K562 (cell line): ENCODE data around the gene KCNC3. TPM values are rescaled to one million over a fixed set of nuclear protein-coding genes. Genes with fewer than 3 reads are reported as not detected.

Experiments
- CREM ChIP-seq: IDR thresholded peaks from 2 replicates; pipeline ENCODE4 v1.6.1; 2014; ENCODE audit warnings: antibody characterized with exemption, low read depth
- CTBP1 ChIP-seq: fragments of 450-650 bp; IDR thresholded peaks from 2 replicates; pipeline ENCODE4 v1.6.1; 2016; ENCODE audit warnings: borderline replicate concordance
- E2F6 ChIP-seq, 2 experiments: IDR thresholded peaks; 2 replicates each; pipeline ENCODE4 v1.6.1; 2011; ENCODE audit warnings: borderline replicate concordance in 1 of 2, control low read depth in 1 of 2, low read depth in 1 of 2, low read length in 1 of 2, mild to moderate bottlenecking in 1 of 2, mixed read lengths in 1 of 2, moderate library complexity in 1 of 2; ENCODE audit not compliant: insufficient read depth in 1 of 2, insufficient read length in 1 of 2, poor library complexity in 1 of 2, severe bottlenecking in 1 of 2; ENCODE audit errors: extremely low read depth in 1 of 2
- E2F8 ChIP-seq: fragments of 450-650 bp; IDR thresholded peaks from 2 replicates; pipeline ENCODE4 v1.7.1; 2018; ENCODE audit warnings: mild to moderate bottlenecking, low read depth; ENCODE audit not compliant: partially characterized antibody
- HINFP ChIP-seq: fragments of 450-650 bp; conservative IDR thresholded peaks from 2 replicates; pipeline ENCODE4 v1.6.1; 2016; ENCODE audit warnings: missing genetic modification characterization, low read depth, mild to moderate bottlenecking, control low read depth, missing compliant biosample characterization
- JUNB ChIP-seq: fragments of 450-650 bp; formaldehyde crosslinking; conservative IDR thresholded peaks from 2 replicates; pipeline ENCODE4 v1.4.0; 2020; ENCODE audit warnings: mild to moderate bottlenecking
- MEF2A ChIP-seq: IDR thresholded peaks from 2 replicates; pipeline ENCODE4 v1.6.1; 2011; ENCODE audit warnings: low read depth, mild to moderate bottlenecking, low read length, moderate library complexity; ENCODE audit not compliant: control insufficient read depth
- NFRKB ChIP-seq: fragments of 450-650 bp; IDR thresholded peaks from 2 replicates; pipeline ENCODE4 v1.6.1; 2016; ENCODE audit warnings: low read depth
- PHF8 ChIP-seq: fragments of 200-600 bp; sonication (generic); IDR thresholded peaks from 2 replicates; pipeline ENCODE4 v1.6.1; 2012; ENCODE audit warnings: mixed run types, mild to moderate bottlenecking, inconsistent platforms, low read length, moderate library complexity, borderline replicate concordance
- RBFOX2 ChIP-seq: fragments of 200-400 bp; formaldehyde crosslinking; IDR thresholded peaks from 2 replicates; pipeline ENCODE4 v1.6.1; 2017; ENCODE audit warnings: low read depth, mild to moderate bottlenecking, low read length, moderate library complexity
- SPI1 ChIP-seq: IDR thresholded peaks from 2 replicates; pipeline ENCODE4 v1.6.1; 2011; ENCODE audit warnings: low read depth, low read length, control low read depth, borderline replicate concordance
- ZNF395 ChIP-seq: fragments of 200-800 bp; sonication (Bioruptor generic); IDR thresholded peaks from 2 replicates; pipeline ENCODE4 v1.6.1; 2017; ENCODE audit warnings: missing genetic modification characterization, missing compliant biosample characterization
- ZNF583 ChIP-seq: fragments of 250-450 bp; sonication (Bioruptor Pico); IDR thresholded peaks from 2 replicates; pipeline ENCODE4 v1.4.0; 2020
- ZNF695 ChIP-seq: fragments of 450-650 bp; formaldehyde crosslinking; IDR thresholded peaks from 2 replicates; pipeline ENCODE4 v1.4.0; 2020; ENCODE audit warnings: mild to moderate bottlenecking, moderate library complexity
- ZNF785 ChIP-seq: fragments of 250-450 bp; sonication (Bioruptor Pico); IDR thresholded peaks from 2 replicates; pipeline ENCODE4 v1.4.0; 2020; ENCODE audit warnings: mild to moderate bottlenecking
- ZNF830 ChIP-seq: fragments of 250-450 bp; sonication (Bioruptor Pico); IDR thresholded peaks from 2 replicates; pipeline ENCODE4 v1.5.0; 2021; ENCODE audit warnings: mild to moderate bottlenecking
- polyA plus RNA-seq, 8 experiments: library from polyadenylated mRNA; depleted of rRNA in 4 of 8; stranded (reverse) in 5 of 8; unstranded in 3 of 8; fragments of >200 nt; fragmentation: Nextera tagmentation in 2 of 8; fragmentation: Illumina TruSeq in 1 of 8; extraction: Ambion mirVana in 2 of 8; extraction: Trizol in 1 of 8; gene quantifications; 2 replicates each; pipeline versions ENCODE4 v1.2.1 to v1.2.3, GENCODE V29; 2011 to 2014; ENCODE audit warnings: inconsistent platforms in 1 of 8, missing spikeins in 1 of 8
- total RNA-seq, 7 experiments: library from RNA; depleted of rRNA in 6 of 7; stranded (reverse); fragments of >200 nt in 6 of 7; fragmentation: Illumina TruSeq in 2 of 7; extraction: Trizol in 2 of 7; gene quantifications; 2 replicates each; pipeline versions ENCODE4 v1.2.1 to v1.2.3, GENCODE V29; 2011 to 2021; ENCODE audit warnings: low replicate concordance in 1 of 7
- TF ChIP-seq, protein P1 (sequence below): fragments of 250-450 bp; sonication (Bioruptor Pico); IDR thresholded peaks from 2 replicates; pipeline ENCODE4 v1.5.1; 2021; ENCODE audit warnings: mild to moderate bottlenecking

KCNC3 gene
- total and polyA plus RNA-seq, 9 of the 15 experiments (the other 6 are each of a cell fraction or from before 2014, with no cell fraction given), result 0.03 to 26.2 (median 2.0) TPM

DNA sequence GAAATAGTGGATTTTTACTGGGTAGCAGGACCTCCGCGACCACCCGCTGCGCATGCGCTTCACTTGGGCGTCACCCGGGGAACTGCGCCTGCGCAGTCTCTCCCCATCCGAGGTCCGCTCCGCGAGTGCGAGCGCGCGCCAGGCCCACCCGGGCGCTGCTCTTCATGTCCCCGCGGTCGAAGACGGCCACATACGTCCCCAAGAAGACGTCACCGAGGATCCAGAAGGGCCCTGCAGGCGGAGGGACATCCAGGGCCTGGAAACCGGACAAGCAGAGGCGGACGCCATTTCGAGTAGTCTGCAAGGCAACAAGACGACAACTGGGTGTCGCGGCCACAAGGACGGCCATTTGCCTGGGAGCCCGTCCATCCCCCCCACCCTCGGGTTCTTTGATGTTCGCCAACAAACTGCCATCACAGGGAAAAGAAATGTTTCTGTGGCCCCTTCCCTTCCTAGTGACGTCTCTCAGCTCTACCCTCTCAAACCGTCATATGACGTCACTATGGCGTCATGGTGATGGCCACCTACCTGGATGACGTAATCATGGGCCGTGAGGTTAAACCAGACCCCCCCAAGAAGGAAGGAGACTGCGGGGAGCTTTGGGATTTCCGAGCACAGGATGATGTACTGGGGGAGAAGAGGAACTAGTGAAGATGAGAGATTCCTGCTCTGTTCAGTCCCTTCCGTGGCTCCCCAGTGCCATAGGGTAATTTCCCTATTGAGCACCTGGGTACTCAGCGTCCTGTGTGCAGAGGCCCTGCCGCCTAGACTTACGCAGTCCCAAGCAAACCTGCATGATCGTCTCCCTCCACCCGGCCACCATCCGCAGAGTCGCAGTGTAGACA lies 29.5 kb upstream of the KCNC3 start (continued):
- TF ChIP-seq E2F6 (IDR thresholded peaks at IDR 0.05; ENCODE audit: borderline replicate concordance in 1 of 2, extremely low read depth in 1 of 2, insufficient read depth in 1 of 2, insufficient read length in 1 of 2, low read depth in 1 of 2, low read length in 1 of 2, poor library complexity in 1 of 2, severe bottlenecking in 1 of 2) (peak; percentile 79 to 92), ZNF830 (CRISPR knock-in tag) (peak; percentile 85; the same call in 1 of the 2 replicates), PHF8 (peak; percentile 92), E2F8 (peak; percentile 95), ZNF583 (CRISPR knock-in tag) (peak; percentile 57; the same call in 1 of the 2 replicates), RBFOX2 (peak; percentile 91), SPI1 (no peak), ZNF395 (CRISPR knock-in tag) (peak; percentile 35; the same call in 1 of the 2 replicates), NFRKB (peak; percentile 83), CREM (peak; percentile 100), CTBP1 (peak; percentile 65; the same call in 1 of the 2 replicates), HINFP (no peak), ZNF785 (CRISPR knock-in tag) (no peak), JUNB (CRISPR knock-in tag) (peak; percentile 99), MEF2A (no peak), ZNF695 (0 out of 2 replicates have a peak, but pooled peaks have one; percentile 78)
- TF ChIP-seq, protein P1, sequence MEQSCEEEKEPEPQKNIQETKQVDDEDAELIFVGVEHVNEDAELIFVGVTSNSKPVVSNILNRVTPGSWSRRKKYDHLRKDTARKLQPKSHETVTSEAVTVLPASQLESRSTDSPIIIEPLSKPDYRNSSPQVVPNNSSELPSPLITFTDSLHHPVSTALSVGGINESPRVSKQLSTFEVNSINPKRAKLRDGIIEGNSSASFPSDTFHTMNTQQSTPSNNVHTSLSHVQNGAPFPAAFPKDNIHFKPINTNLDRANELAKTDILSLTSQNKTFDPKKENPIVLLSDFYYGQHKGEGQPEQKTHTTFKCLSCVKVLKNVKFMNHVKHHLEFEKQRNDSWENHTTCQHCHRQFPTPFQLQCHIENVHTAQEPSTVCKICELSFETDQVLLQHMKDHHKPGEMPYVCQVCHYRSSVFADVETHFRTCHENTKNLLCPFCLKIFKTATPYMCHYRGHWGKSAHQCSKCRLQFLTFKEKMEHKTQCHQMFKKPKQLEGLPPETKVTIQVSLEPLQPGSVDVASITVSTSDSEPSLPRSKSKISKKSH (CRISPR knock-in tag), result no peak
